Liver (tissue), 3 donors: ENCODE data around the gene ARPC4.

Experiments used
- EGR1 ChIP-seq, 2 donors: IDR thresholded peaks; 2 replicates each; pipeline ENCODE4 v1.6.1; 2016 to 2018; ENCODE audit warnings: antibody characterized with exemption in 2 of 2, low read depth in 2 of 2
- JUND ChIP-seq, 2 donors: IDR thresholded peaks; 2 replicates each; pipeline ENCODE4 v1.6.1; 2016; ENCODE audit warnings: antibody characterized with exemption in 2 of 2
- YY1 ChIP-seq: IDR thresholded peaks from 2 replicates; pipeline ENCODE4 v1.6.1; 2016; ENCODE audit warnings: antibody characterized with exemption, mild to moderate bottlenecking
- TF ChIP-seq, protein P1 (sequence below): fragments of 150-350 bp; IDR thresholded peaks from 2 replicates; pipeline ENCODE4 v1.5.1; 2017; ENCODE audit warnings: improper control_type of control experiment, low read depth, low read length; ENCODE audit not compliant: missing input control
- donor health status: healthy.
- donor health status: healthy.

DNA sequence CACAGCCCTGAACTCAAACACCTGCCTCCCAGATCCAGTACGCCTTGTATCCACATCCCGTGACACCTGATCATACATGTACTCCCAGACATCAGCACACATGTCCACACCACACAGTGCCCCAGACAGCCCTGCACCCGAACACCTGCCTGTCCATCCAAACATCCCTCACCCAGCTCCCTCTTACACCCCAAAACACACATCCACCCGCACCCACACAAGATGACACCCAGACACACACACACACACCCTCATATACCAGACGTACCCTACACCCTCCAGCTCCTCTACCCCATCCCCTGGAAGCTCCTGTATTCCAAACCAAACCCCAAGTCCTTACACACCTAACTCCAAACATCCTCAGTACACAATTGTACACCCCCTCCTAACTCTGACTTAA lies 23.9 kb upstream of the ARPC4 start:
- TF ChIP-seq, protein P1, sequence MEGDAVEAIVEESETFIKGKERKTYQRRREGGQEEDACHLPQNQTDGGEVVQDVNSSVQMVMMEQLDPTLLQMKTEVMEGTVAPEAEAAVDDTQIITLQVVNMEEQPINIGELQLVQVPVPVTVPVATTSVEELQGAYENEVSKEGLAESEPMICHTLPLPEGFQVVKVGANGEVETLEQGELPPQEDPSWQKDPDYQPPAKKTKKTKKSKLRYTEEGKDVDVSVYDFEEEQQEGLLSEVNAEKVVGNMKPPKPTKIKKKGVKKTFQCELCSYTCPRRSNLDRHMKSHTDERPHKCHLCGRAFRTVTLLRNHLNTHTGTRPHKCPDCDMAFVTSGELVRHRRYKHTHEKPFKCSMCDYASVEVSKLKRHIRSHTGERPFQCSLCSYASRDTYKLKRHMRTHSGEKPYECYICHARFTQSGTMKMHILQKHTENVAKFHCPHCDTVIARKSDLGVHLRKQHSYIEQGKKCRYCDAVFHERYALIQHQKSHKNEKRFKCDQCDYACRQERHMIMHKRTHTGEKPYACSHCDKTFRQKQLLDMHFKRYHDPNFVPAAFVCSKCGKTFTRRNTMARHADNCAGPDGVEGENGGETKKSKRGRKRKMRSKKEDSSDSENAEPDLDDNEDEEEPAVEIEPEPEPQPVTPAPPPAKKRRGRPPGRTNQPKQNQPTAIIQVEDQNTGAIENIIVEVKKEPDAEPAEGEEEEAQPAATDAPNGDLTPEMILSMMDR, result no peak
- TF ChIP-seq JUND (IDR thresholded peaks at IDR 0.05) (no peak), EGR1 (IDR thresholded peaks at IDR 0.05; ENCODE audit: low read depth in 2 of 2) (no peak), YY1 (no peak)
